ENCODE results near the gene HHAT. TPM values are rescaled to one million over a fixed set of nuclear protein-coding genes. Genes with fewer than 3 reads are reported as not detected.
A peak's percentile ranks its signal among the peaks of the same experiment; 100 is the strongest.

HHAT gene
- total RNA-seq, 4 donors from 2014 or later, result 2.2 to 11.6 (median 7.3) TPM

- no peak overlapping the region for H3K27ac ChIP-seq
- WGBS, 2 donors (ENCODE audit: low coverage in 1 of 2), result 95 to 97% methylated on average over 3 to 5 of the region's 5 CpGs
- no peaks in the 10 kb centered on the region for H3K36me3 ChIP-seq
- H3K4me3 ChIP-seq, result no peak overlapping the region
- no peaks in the 10 kb centered on the region for H3K4me1 ChIP-seq
- no peak for DNase-seq
- TF ChIP-seq POLR2AphosphoS5 (IDR thresholded peaks at IDR 0.05) (no peak), POLR2A (IDR thresholded peaks at IDR 0.05) (no peak), EP300 (IDR thresholded peaks at IDR 0.05; ENCODE audit: low read depth) (no peak), CTCF (IDR thresholded peaks at IDR 0.05) (no peak)
- no peaks in the 10 kb centered on the region for H3K9me3 ChIP-seq
- in situ Hi-C loops (cut with MboI; ENCODE audit: low pct_ligation_motif_present in 1 of 4, low pct_unique_long_range_greater_than_20kb in 1 of 4, low sequenced_read_pairs in 3 of 4) (loop anchor here in 1 of 4 donors (10.0 kb wide), 1 partner anchor 253 kb away; no protein-coding TSS in a partner anchor), intact Hi-C loops (cut with DNase I; ENCODE audit: low total_unique reads) (no loop called here)
- H3K27me3 ChIP-seq, result no peaks in the 10 kb centered on the region
Observed at GRCh38 chr1:210397681-210398080, 69.0 kb downstream of the HHAT start.

GRCh38 chr1:210398466-210398865, 69.8 kb downstream of the HHAT start:
- Histone ChIP-seq H3K27me3 (no peaks in the 10 kb centered on the region), H3K27ac (no peak overlapping the region), H3K36me3 (no peaks in the 10 kb centered on the region), H3K4me3 (no peak overlapping the region), H3K4me1 (no peaks in the 10 kb centered on the region), H3K9me3 (no peaks in the 10 kb centered on the region)
- in situ Hi-C loops (cut with MboI; ENCODE audit: low pct_ligation_motif_present in 1 of 4, low pct_unique_long_range_greater_than_20kb in 1 of 4, low sequenced_read_pairs in 3 of 4) (loop anchor here in 1 of 4 donors (10.0 kb wide), 1 partner anchor 254 kb away; no protein-coding TSS in a partner anchor), intact Hi-C loops (cut with DNase I; ENCODE audit: low total_unique reads) (no loop called here)
- TF ChIP-seq POLR2A (IDR thresholded peaks at IDR 0.05) (no peak), POLR2AphosphoS5 (IDR thresholded peaks at IDR 0.05) (no peak), EP300 (IDR thresholded peaks at IDR 0.05; ENCODE audit: low read depth) (no peak), CTCF (IDR thresholded peaks at IDR 0.05) (no peak)
- WGBS, 2 donors (ENCODE audit: low coverage in 1 of 2), result 68 to 100% methylated on average over 1 of the region's 1 CpG
- DNase-seq, result no peak

GRCh38 chr1:210400043-210400840, 71.5 kb downstream of the HHAT start:
- Histone ChIP-seq H3K27ac (no peak overlapping the region), H3K4me3 (no peak overlapping the region), H3K4me1 (no peaks in the 10 kb centered on the region), H3K9me3 (no peaks in the 10 kb centered on the region), H3K36me3 (no peaks in the 10 kb centered on the region), H3K27me3 (no peaks in the 10 kb centered on the region)
- 57% methylated on average over 5 of the region's 5 CpGs; no CpG with 5 or more reads in 1 of the 2 donors for WGBS, 2 donors (ENCODE audit: low coverage in 1 of 2)
- intact Hi-C loops (cut with DNase I; ENCODE audit: low total_unique reads), result no loop called here
- peak; percentile 65 to 77 (median 73) for TF ChIP-seq CTCF (IDR thresholded peaks at IDR 0.05)
- TF ChIP-seq POLR2AphosphoS5 (IDR thresholded peaks at IDR 0.05), result no peak
- DNase-seq, result peak; percentile 38
- in situ Hi-C loops (cut with MboI; ENCODE audit: low pct_ligation_motif_present in 1 of 4, low pct_unique_long_range_greater_than_20kb in 1 of 4, low sequenced_read_pairs in 3 of 4), result loop anchor here (10.0 to 25.0 kb wide), 3 partner anchors 735 to 1262 kb away; partner anchors contain the start of gene KCNH1 (in 4 of the 4)

- DNase-seq, result no peak
- Histone ChIP-seq H3K9me3 (no peaks in the 10 kb centered on the region), H3K27me3 (no peaks in the 10 kb centered on the region), H3K4me1 (no peaks in the 10 kb centered on the region), H3K27ac (no peak overlapping the region), H3K36me3 (no peaks in the 10 kb centered on the region), H3K4me3 (no peak overlapping the region)
- in situ Hi-C loops (cut with MboI; ENCODE audit: low pct_ligation_motif_present in 1 of 4, low pct_unique_long_range_greater_than_20kb in 1 of 4, low sequenced_read_pairs in 3 of 4) (loop anchor here (10.0 to 25.0 kb wide), 3 partner anchors 732 to 1260 kb away; partner anchors contain the start of gene KCNH1 (in 4 of the 4)), intact Hi-C loops (cut with DNase I; ENCODE audit: low total_unique reads) (no loop called here)
- TF ChIP-seq POLR2AphosphoS5 (IDR thresholded peaks at IDR 0.05) (no peak), EP300 (IDR thresholded peaks at IDR 0.05; ENCODE audit: low read depth) (no peak), POLR2A (IDR thresholded peaks at IDR 0.05) (no peak), CTCF (IDR thresholded peaks at IDR 0.05) (no peak)
- 88 to 97% methylated on average over 1 of the region's 1 CpG for WGBS, 2 donors (ENCODE audit: low coverage in 1 of 2)
Observed at GRCh38 chr1:210402560-210402959, 73.9 kb downstream of the HHAT start.

Measured in transverse colon (tissue), 4 donors.